ENCODE results near the gene SNW1.

DNA sequence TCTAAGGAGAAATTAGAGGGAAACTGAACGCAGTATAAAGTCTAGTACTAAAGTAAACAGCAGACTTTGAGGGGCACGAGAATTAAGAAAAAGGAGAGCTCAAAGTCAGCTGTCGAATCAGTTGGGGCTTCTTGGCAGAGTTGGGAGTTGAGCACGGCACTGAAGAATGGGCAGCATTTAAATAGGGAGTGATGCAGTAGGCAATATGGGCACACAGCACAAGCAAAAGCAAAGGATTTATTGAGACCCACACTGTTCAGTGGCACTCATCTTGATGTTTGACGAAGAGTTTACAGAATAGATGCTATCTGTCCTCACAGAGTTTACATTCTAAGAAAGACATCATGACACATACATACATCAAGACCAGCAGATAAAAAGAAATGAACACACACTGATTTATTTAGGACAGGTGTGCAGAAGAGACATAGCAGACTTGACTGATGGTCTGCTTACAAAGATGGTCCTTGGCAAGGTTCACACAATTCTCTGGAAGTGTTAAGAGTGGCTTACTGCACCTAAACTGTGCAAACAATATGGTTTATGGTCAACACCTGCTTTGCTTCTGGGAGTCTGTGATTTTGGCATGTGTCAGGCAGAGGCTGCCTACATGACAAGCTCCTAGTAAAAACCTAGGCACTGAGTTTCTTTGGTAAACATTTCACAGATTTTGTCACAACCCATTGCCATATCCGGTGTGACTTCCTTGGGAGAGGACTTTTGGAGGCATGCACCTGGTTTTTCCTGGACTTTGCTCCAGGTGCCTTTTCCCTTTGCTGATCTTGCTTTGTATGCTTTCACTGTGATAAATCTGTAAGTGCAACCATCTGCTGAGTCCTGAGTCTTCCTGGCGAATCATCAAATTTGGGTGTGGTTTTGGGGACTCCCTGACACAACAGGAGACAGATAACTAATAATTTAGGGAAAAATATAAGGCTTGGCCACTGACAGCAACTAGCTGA is 79.5 kb downstream of the SNW1 start:
- TF ChIP-seq, protein P1, sequence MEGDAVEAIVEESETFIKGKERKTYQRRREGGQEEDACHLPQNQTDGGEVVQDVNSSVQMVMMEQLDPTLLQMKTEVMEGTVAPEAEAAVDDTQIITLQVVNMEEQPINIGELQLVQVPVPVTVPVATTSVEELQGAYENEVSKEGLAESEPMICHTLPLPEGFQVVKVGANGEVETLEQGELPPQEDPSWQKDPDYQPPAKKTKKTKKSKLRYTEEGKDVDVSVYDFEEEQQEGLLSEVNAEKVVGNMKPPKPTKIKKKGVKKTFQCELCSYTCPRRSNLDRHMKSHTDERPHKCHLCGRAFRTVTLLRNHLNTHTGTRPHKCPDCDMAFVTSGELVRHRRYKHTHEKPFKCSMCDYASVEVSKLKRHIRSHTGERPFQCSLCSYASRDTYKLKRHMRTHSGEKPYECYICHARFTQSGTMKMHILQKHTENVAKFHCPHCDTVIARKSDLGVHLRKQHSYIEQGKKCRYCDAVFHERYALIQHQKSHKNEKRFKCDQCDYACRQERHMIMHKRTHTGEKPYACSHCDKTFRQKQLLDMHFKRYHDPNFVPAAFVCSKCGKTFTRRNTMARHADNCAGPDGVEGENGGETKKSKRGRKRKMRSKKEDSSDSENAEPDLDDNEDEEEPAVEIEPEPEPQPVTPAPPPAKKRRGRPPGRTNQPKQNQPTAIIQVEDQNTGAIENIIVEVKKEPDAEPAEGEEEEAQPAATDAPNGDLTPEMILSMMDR (IDR thresholded peaks at IDR 0.05; ENCODE audit: borderline replicate concordance, extremely low read depth, low read length, poor library complexity, severe bottlenecking) = no peak
- TF ChIP-seq EZH2 (IDR thresholded peaks at IDR 0.05; ENCODE audit: borderline replicate concordance, low read depth, low read length, severe bottlenecking) = no peak

Measured in DND-41 (cell line).